GM12878 (cell line): ENCODE results near the gene ATG101. TPM values are rescaled to one million over a fixed set of nuclear protein-coding genes. Genes with fewer than 3 reads are reported as not detected.

Experiments
- CTCF ChIP-seq, 3 experiments: IDR thresholded peaks in 2 of 3; conservative IDR thresholded peaks in 1 of 3; 2 replicates each; pipeline ENCODE4 v1.5.1; 2011; ENCODE audit warnings: low read depth in 3 of 3, low read length in 3 of 3, mild to moderate bottlenecking in 3 of 3, control low read depth in 2 of 3, moderate library complexity in 2 of 3, inconsistent platforms in 1 of 3, mixed read lengths in 1 of 3; ENCODE audit not compliant: control insufficient read depth in 2 of 3, insufficient read depth in 1 of 3; ENCODE audit errors: extremely low read depth in 1 of 3
- E4F1 ChIP-seq: fragments of 450-650 bp; IDR thresholded peaks from 2 replicates; pipeline ENCODE4 v1.6.1; 2018; ENCODE audit warnings: borderline replicate concordance, mild to moderate bottlenecking; ENCODE audit not compliant: partially characterized antibody
- PRDM15 ChIP-seq: fragments of 450-650 bp; formaldehyde crosslinking; IDR thresholded peaks from 2 replicates; pipeline ENCODE4 v1.4.0; 2020; ENCODE audit warnings: mild to moderate bottlenecking, moderate library complexity
- USF1 ChIP-seq: IDR thresholded peaks from 2 replicates; pipeline ENCODE4 v1.6.1; 2011; ENCODE audit warnings: borderline replicate concordance, low read depth, mild to moderate bottlenecking, moderate library complexity, mixed read lengths, low read length; ENCODE audit not compliant: insufficient read depth; ENCODE audit errors: extremely low read length
- ZNF687 ChIP-seq: fragments of 450-650 bp; IDR thresholded peaks from 2 replicates; pipeline ENCODE4 v1.6.1; 2017; ENCODE audit warnings: mild to moderate bottlenecking, moderate library complexity
- polyA plus RNA-seq, 11 experiments: library from polyadenylated mRNA; depleted of rRNA in 4 of 11; unstranded in 6 of 11; stranded (reverse) in 5 of 11; fragments of >200 nt; fragmentation: Nextera tagmentation in 4 of 11; fragmentation: Illumina TruSeq in 1 of 11; extraction: Ambion mirVana in 4 of 11; extraction: Trizol in 1 of 11; gene quantifications; 1 replicate in 1 of 11; 2 replicates in 10 of 11; pipeline versions ENCODE4 v1.2.1 to v1.2.3, GENCODE V29; 2011 to 2016; ENCODE audit warnings: inconsistent platforms in 2 of 11, missing spikeins in 2 of 11, low read depth in 1 of 11
- total RNA-seq, 4 experiments: library from RNA; depleted of rRNA in 3 of 4; stranded (reverse); fragments of >200 nt in 3 of 4; fragmentation: Illumina TruSeq in 1 of 4; extraction: Trizol in 1 of 4; gene quantifications; 2 replicates each; pipeline versions ENCODE4 v1.2.1 to v1.2.3, GENCODE V29; 2013 to 2021

ATG101 gene
- total and polyA plus RNA-seq, 10 of the 15 experiments (the other 5 are each of a cell fraction or from before 2014, with no cell fraction given): 2.7 to 49.8 (median 35.3) TPM

GRCh38 chr12:52020539-52021336 is 49.0 kb upstream of the ATG101 start (continued):
- no peak for TF ChIP-seq ZNF687
- no peak for TF ChIP-seq PRDM15
- TF ChIP-seq USF1: no peak
- peak; percentile 75 to 84 (median 77) for TF ChIP-seq CTCF (IDR thresholded peaks at IDR 0.05 in 2 of 3, conservative IDR thresholded peaks at IDR 0.05 in 1 of 3; ENCODE audit: control insufficient read depth in 2 of 3, extremely low read depth in 1 of 3, insufficient read depth in 1 of 3, low read depth in 3 of 3, low read length in 3 of 3)
- no peak for TF ChIP-seq E4F1
